Measurements from ENCODE around the gene SORCS2.

SORCS2 gene

DNA sequence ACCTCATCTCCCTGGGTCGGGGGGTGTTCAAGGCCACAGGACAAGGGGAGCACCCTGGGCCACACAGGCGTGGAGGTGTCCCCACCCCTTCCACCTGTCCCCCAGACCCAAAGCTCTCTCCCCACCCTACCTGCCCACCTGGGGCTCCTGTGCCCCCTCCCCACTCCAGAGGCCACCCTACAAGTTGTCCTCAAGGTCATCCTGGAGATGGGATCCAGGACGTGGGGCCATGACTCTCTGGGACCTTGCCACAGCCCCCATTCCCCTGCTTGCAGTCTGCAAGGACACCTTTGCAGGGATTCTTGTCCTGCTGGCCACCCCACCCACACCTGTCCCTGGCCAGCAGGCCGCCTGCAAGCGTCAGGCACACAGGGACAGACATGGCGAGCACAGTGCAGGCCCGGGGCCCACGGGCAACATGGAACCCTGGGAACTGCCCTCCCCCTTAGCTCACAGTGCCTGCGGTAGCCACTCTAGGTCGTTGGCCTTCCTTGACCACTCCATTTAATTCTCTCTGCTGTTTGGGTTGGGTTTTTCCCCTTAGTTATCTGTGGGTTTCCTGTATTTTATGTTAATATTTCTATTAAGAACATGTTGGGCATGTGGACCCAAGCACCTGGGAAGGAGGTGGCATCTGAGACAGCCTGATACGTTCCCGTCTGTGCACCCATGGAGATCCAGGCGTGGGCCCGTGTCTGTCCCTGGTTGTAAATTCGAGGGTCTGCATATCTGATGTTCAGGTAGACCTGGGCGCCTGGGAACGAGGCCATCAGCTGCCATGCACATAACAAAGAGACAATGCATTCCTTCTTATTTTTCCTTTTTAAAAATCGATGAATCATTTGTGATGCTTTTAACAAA, 549.8 kb downstream of the SORCS2 start:
- no peak for TF ChIP-seq EZH2 (IDR thresholded peaks at IDR 0.05)
- TF ChIP-seq FOXP2 (optimal IDR thresholded peaks at IDR 0.05; ENCODE audit: control extremely low read depth, extremely low read length, insufficient read depth) = no peak
- no peak for TF ChIP-seq POLR2AphosphoS5 (IDR thresholded peaks at IDR 0.05; ENCODE audit: borderline replicate concordance, low read depth, low read length)
- no peak for DNase-seq (ENCODE audit: low read depth, low spot score)

DNA sequence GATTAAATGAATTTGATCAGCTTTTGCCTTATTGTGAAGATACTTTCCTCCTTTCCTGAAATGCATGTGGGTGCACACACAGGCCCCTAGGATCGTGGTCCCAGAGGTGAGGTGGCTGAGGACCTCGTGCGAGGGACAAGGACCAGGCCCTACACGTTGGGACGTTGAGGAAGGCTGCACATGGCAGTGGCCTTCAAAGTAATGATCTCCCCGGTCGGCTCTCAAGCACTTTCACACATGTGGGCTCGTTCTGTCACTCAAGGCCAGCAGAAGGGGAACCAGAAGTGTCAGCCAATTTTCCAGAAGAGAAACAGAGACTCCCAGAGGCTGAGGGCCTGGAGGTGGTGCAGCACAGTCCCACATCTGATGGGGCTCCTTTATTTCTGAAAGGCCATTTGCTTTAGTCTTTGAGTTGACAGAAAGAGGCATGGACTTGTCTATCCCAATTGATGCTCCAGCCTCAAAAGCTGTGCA, 550.5 kb downstream of the SORCS2 start:
- no peak overlapping the region for H3K4me3 ChIP-seq
- DNase-seq (ENCODE audit: low read depth, low spot score) = no peak
- TF ChIP-seq EZH2 (IDR thresholded peaks at IDR 0.05) (no peak), POLR2AphosphoS5 (IDR thresholded peaks at IDR 0.05; ENCODE audit: borderline replicate concordance, low read depth, low read length) (no peak), FOXP2 (optimal IDR thresholded peaks at IDR 0.05; ENCODE audit: control extremely low read depth, extremely low read length, insufficient read depth) (no peak)
- H3K9me3 ChIP-seq (ENCODE audit: low read depth, low read length) = no peaks in the 10 kb centered on the region
- no peak overlapping the region for H3K9ac ChIP-seq (ENCODE audit: insufficient read length)
- H3K36me3 ChIP-seq (ENCODE audit: insufficient read depth, low read length) = no peaks in the 10 kb centered on the region
- H3K27ac ChIP-seq = no peak overlapping the region

More for the DNA sequence above, 549.8 kb downstream of the SORCS2 start:
- no peaks in the 10 kb centered on the region for H3K36me3 ChIP-seq (ENCODE audit: insufficient read depth, low read length)
- H3K4me3 ChIP-seq = no peak overlapping the region
- no peak overlapping the region for H3K27ac ChIP-seq
- no peak overlapping the region for H3K9ac ChIP-seq (ENCODE audit: insufficient read length)
- H3K9me3 ChIP-seq (ENCODE audit: low read depth, low read length) = no peaks in the 10 kb centered on the region

DNA sequence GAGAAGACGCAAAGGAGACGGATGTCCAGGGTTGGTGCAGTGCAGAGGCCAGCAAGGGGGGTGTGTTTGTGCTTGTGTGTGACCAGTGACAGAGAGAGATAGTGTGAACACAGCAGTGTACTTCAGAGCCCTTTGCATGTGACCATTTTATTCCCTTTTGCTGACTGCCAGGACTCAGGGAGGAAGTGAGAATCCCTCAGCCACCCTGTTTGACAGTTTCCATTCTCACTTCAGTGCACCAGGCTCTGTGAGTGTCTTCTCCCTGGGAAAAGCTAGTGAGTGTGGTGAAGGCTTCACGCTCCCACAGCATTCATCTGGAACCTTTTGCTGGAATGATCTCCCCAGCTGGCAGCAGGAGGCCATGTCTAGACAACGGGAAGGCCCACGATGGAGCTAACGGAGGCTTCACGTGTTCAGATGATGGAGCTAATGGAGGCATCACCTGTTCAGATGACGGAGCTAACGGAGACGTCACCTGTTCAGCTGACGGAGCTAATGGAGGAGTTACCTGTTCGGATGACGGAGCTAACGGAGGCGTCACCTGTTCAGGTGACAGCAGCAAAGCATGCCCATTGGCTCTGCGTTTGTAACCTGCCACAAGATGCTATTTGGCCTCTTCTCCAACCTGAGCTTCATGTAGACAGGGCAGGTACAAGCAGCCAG, 551.9 kb downstream of the SORCS2 start:
- H3K9me3 ChIP-seq (ENCODE audit: low read depth, low read length) = no peaks in the 10 kb centered on the region
- no peaks in the 10 kb centered on the region for H3K36me3 ChIP-seq (ENCODE audit: insufficient read depth, low read length)
- no peak for TF ChIP-seq EZH2 (IDR thresholded peaks at IDR 0.05)
- TF ChIP-seq POLR2AphosphoS5 (IDR thresholded peaks at IDR 0.05; ENCODE audit: borderline replicate concordance, low read depth, low read length) = no peak
- no peak for TF ChIP-seq FOXP2 (optimal IDR thresholded peaks at IDR 0.05; ENCODE audit: control extremely low read depth, extremely low read length, insufficient read depth)
- no peak overlapping the region for H3K27ac ChIP-seq
- H3K9ac ChIP-seq (ENCODE audit: insufficient read length) = no peak overlapping the region
- H3K4me3 ChIP-seq = no peak overlapping the region
- no peak for DNase-seq (ENCODE audit: low read depth, low spot score)

DNA sequence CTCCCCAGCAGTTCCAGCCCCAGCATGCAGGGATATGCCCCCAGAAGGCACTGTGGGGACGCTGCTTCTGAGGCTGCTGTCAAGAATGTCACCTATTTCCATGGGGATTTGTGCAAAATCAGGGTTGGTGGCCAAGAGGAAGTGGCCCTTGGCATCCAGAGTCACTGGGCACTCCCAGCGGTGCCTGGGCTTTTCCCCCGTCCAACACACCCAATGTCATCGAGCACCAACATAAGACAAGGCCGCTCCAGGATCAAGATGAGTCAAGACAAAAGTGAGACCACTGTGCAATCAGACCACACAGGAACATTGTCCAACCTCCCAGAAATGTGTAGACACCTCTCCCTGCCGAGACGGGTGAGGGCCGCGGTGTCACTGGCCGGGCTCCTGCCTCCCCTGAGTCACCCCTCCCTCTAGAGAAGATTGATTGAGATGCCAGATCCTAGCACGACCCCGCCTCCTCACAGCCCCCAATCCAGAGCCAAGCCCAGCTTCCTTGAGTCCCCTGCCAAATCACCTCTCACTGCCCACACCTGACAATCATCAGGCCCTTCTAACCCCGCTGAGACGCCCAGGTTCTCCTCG, 553.1 kb downstream of the SORCS2 start:
- no peak for DNase-seq (ENCODE audit: low read depth, low spot score)
- H3K4me3 ChIP-seq = no peak overlapping the region
- H3K27ac ChIP-seq = no peak overlapping the region
- no peaks in the 10 kb centered on the region for H3K9me3 ChIP-seq (ENCODE audit: low read depth, low read length)
- no peaks in the 10 kb centered on the region for H3K36me3 ChIP-seq (ENCODE audit: insufficient read depth, low read length)
- TF ChIP-seq POLR2AphosphoS5 (IDR thresholded peaks at IDR 0.05; ENCODE audit: borderline replicate concordance, low read depth, low read length) = no peak
- TF ChIP-seq FOXP2 (optimal IDR thresholded peaks at IDR 0.05; ENCODE audit: control extremely low read depth, extremely low read length, insufficient read depth) = no peak
- no peak for TF ChIP-seq EZH2 (IDR thresholded peaks at IDR 0.05)
- no peak overlapping the region for H3K9ac ChIP-seq (ENCODE audit: insufficient read length)

DNA sequence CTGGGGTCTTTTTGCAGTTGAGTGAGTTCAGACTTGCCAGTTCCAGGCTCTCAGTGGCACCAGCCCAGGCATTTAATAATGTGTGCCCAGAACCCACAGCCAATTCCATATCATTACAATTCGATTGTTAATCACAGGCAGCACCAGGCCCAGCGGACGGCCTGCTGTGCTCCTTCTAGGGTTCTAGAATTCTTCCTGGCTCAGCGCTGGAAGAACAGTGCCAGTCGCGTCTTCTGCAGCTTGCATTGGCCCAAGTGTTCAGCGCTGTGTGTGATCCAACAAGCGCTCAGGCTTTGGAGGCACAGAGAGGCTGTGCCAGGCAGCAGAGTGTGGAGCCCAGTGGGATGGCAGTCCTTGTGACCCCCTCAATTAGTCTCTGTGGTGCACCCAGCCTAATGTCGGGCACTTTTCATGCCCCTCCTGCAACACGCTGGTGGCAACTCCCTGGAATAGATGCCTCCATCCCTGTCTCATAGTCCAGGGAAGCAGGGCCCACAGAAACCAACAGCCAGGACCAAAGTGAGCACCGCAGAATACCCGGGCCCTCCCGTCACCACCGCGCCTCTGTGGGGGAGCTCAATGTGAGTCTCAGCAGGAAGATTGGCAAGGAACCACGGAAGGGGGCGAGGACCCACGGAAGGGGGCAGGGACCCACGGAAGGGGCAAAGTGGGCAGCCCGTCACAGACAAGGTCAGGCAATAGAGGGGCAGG, 554.2 kb downstream of the SORCS2 start:
- H3K27ac ChIP-seq = no peak overlapping the region
- TF ChIP-seq POLR2AphosphoS5 (IDR thresholded peaks at IDR 0.05; ENCODE audit: borderline replicate concordance, low read depth, low read length) (no peak), EZH2 (IDR thresholded peaks at IDR 0.05) (no peak), FOXP2 (optimal IDR thresholded peaks at IDR 0.05; ENCODE audit: control extremely low read depth, extremely low read length, insufficient read depth) (no peak)

DNA sequence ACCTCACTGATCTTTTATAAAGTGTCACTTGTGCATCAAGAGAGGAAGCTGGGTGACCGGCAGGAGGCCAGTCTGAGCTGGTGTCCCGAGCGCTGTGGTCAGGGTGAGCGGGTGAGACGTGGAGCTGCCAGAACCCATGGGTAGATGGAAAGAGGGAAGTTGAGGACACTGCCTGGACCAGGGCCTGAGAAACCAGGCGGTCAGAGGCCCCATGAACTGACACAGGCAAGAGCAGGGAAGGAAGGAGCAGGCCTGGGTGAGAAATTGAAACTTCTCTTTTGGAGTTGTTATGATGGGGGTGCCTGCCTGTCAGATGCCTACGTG, 554.7 kb downstream of the SORCS2 start:
- no peak for DNase-seq (ENCODE audit: low read depth, low spot score)
- Histone ChIP-seq H3K9ac (ENCODE audit: insufficient read length) (no peak overlapping the region), H3K36me3 (ENCODE audit: insufficient read depth, low read length) (no peaks in the 10 kb centered on the region), H3K9me3 (ENCODE audit: low read depth, low read length) (no peaks in the 10 kb centered on the region), H3K4me3 (no peak overlapping the region), H3K27ac (no peak overlapping the region)
- TF ChIP-seq POLR2AphosphoS5 (IDR thresholded peaks at IDR 0.05; ENCODE audit: borderline replicate concordance, low read depth, low read length) = no peak
- no peak for TF ChIP-seq FOXP2 (optimal IDR thresholded peaks at IDR 0.05; ENCODE audit: control extremely low read depth, extremely low read length, insufficient read depth)
- TF ChIP-seq EZH2 (IDR thresholded peaks at IDR 0.05) = no peak

More for the DNA sequence above, 554.2 kb downstream of the SORCS2 start:
- no peaks in the 10 kb centered on the region for H3K9me3 ChIP-seq (ENCODE audit: low read depth, low read length)
- H3K4me3 ChIP-seq = no peak overlapping the region
- DNase-seq (ENCODE audit: low read depth, low spot score) = no peak
- no peak overlapping the region for H3K9ac ChIP-seq (ENCODE audit: insufficient read length)
- H3K36me3 ChIP-seq (ENCODE audit: insufficient read depth, low read length) = no peaks in the 10 kb centered on the region

DNA sequence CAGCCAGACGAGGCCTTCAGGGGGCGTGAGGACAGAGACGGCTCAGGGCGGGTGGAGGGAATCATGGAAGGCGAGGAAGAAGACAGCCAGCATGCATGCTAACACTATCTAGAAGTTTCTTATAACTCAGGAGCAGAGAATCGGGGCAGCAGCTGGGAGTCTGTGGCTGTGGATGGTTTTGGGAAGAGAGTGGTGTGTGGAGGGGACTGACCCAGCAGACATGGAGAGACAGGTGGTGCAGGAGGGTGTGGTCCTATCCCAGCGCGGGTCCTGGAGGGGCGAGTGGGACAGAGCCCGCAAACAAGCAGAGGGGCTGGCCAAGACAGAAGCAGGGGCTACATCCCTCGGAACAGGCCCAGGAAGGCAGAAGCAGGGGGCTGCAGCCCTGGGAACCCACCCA, 555.2 kb downstream of the SORCS2 start:
- Histone ChIP-seq H3K4me3 (no peak overlapping the region), H3K9ac (ENCODE audit: insufficient read length) (no peak overlapping the region), H3K9me3 (ENCODE audit: low read depth, low read length) (no peaks in the 10 kb centered on the region), H3K36me3 (ENCODE audit: insufficient read depth, low read length) (no peaks in the 10 kb centered on the region), H3K27ac (no peak overlapping the region)
- TF ChIP-seq POLR2AphosphoS5 (IDR thresholded peaks at IDR 0.05; ENCODE audit: borderline replicate concordance, low read depth, low read length) (no peak), EZH2 (IDR thresholded peaks at IDR 0.05) (no peak), FOXP2 (optimal IDR thresholded peaks at IDR 0.05; ENCODE audit: control extremely low read depth, extremely low read length, insufficient read depth) (no peak)
- no peak for DNase-seq (ENCODE audit: low read depth, low spot score)

DNA sequence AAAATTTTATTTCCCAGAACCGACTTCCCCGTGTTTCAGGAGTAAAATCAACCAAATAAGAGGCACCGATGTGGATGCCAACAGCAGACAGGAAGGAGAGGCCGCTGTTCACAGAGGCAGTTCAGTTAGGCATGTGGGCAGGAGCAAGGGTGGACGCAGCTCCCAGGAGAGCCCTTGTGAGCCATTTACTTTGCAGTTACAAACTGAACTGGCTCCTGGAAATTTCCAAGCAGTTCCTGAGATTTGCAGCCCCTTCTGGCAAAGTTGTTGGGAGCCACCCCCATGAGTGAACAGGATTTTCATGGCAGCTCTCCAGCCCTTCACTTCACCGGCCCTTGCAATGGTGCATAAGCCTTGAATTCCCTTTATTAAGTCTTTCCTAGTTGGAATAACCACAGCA, 558.2 kb downstream of the SORCS2 start:
- no peak for DNase-seq (ENCODE audit: low read depth, low spot score)
- Histone ChIP-seq H3K9me3 (ENCODE audit: low read depth, low read length) (no peaks in the 10 kb centered on the region), H3K27ac (no peak overlapping the region), H3K9ac (ENCODE audit: insufficient read length) (no peak overlapping the region), H3K36me3 (ENCODE audit: insufficient read depth, low read length) (no peaks in the 10 kb centered on the region), H3K4me3 (no peak overlapping the region)
- TF ChIP-seq POLR2AphosphoS5 (IDR thresholded peaks at IDR 0.05; ENCODE audit: borderline replicate concordance, low read depth, low read length) (no peak), EZH2 (IDR thresholded peaks at IDR 0.05) (no peak), FOXP2 (optimal IDR thresholded peaks at IDR 0.05; ENCODE audit: control extremely low read depth, extremely low read length, insufficient read depth) (no peak)

All from SK-N-MC (cell line).